IMR-90 (cell line): ENCODE results near the gene TMEM132A.

ENCODE experiments used
- FOS ChIP-seq: fragments of 150-350 bp; IDR thresholded peaks from 2 replicates; pipeline ENCODE4 v1.6.1; 2016; ENCODE audit warnings: low read depth, low read length
- MAFK ChIP-seq: IDR thresholded peaks from 2 replicates; pipeline ENCODE4 v1.6.1; 2012; ENCODE audit warnings: low read depth, low read length, improper control_type of control experiment
- MAZ ChIP-seq: IDR thresholded peaks from 2 replicates; pipeline ENCODE4 v1.6.1; 2012; ENCODE audit warnings: low read depth, mild to moderate bottlenecking, low read length, improper control_type of control experiment, moderate library complexity, borderline replicate concordance
- MXI1 ChIP-seq: IDR thresholded peaks from 2 replicates; pipeline ENCODE4 v1.6.1; 2012; ENCODE audit warnings: low read depth, mild to moderate bottlenecking, low read length, moderate library complexity, borderline replicate concordance
- POLR2A ChIP-seq: IDR thresholded peaks from 2 replicates; pipeline ENCODE4 v1.6.1; 2012; ENCODE audit warnings: mild to moderate bottlenecking, low read depth, low read length
- RAD21 ChIP-seq: IDR thresholded peaks from 2 replicates; pipeline ENCODE4 v1.6.1; 2012; ENCODE audit warnings: low read length, improper control_type of control experiment
- RCOR1 ChIP-seq: IDR thresholded peaks from 2 replicates; pipeline ENCODE4 v1.6.1; 2012; ENCODE audit warnings: mild to moderate bottlenecking, low read length, improper control_type of control experiment; ENCODE audit not compliant: insufficient replicate concordance
- TF ChIP-seq, protein P1 (sequence below): conservative IDR thresholded peaks from 2 replicates; pipeline ENCODE4 v1.5.1; 2012; ENCODE audit warnings: mild to moderate bottlenecking, low read depth, low read length, improper control_type of control experiment
- TF ChIP-seq, protein P2 (sequence below): fragments of 150-350 bp; IDR thresholded peaks from 2 replicates; pipeline ENCODE4 v1.6.1; 2016; ENCODE audit warnings: low read depth, mild to moderate bottlenecking, low read length, moderate library complexity, borderline replicate concordance

DNA sequence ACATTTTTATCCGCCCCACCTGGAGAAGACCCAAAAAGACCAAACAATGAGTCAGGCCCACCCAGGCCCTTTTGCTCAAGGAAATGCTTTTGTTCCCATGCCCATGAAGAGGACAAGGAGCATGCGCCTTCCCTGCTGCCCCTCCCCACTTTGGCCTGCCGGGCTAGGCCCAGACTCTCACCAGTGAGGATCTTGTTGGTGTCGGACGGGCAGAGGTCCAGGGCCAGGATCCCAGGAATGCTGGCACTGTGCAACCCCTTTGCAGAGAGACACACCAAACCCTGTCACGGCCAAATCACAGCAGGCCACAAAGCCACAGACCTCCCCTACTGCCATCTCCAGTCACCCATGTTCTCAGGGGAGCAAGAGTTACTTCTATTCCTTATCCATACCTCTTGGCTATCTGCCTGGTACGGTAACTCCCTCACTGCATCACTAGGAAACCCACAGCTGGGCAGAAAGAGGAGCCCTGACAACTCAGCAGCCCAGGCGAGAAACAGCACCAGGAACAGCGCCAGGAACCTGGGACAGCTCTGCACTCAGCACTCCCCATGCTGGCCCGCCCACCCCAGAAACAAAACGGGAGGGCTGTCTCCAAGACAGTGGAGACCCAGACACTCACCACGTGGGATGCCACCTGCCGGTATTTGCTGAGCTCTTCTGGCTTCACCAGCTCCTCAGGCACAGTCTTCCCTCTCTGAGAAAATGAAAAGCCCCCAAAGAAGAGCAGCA, 23.4 kb upstream of the TMEM132A start:
- TF ChIP-seq, protein P1, sequence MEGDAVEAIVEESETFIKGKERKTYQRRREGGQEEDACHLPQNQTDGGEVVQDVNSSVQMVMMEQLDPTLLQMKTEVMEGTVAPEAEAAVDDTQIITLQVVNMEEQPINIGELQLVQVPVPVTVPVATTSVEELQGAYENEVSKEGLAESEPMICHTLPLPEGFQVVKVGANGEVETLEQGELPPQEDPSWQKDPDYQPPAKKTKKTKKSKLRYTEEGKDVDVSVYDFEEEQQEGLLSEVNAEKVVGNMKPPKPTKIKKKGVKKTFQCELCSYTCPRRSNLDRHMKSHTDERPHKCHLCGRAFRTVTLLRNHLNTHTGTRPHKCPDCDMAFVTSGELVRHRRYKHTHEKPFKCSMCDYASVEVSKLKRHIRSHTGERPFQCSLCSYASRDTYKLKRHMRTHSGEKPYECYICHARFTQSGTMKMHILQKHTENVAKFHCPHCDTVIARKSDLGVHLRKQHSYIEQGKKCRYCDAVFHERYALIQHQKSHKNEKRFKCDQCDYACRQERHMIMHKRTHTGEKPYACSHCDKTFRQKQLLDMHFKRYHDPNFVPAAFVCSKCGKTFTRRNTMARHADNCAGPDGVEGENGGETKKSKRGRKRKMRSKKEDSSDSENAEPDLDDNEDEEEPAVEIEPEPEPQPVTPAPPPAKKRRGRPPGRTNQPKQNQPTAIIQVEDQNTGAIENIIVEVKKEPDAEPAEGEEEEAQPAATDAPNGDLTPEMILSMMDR, result no peak
- TF ChIP-seq MAFK, result no peak
- TF ChIP-seq, protein P2, sequence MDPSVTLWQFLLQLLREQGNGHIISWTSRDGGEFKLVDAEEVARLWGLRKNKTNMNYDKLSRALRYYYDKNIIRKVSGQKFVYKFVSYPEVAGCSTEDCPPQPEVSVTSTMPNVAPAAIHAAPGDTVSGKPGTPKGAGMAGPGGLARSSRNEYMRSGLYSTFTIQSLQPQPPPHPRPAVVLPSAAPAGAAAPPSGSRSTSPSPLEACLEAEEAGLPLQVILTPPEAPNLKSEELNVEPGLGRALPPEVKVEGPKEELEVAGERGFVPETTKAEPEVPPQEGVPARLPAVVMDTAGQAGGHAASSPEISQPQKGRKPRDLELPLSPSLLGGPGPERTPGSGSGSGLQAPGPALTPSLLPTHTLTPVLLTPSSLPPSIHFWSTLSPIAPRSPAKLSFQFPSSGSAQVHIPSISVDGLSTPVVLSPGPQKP, result no peak
- TF ChIP-seq RAD21, result no peak
- TF ChIP-seq POLR2A, result no peak
- no peak for TF ChIP-seq FOS
- TF ChIP-seq RCOR1, result no peak
- no peak for TF ChIP-seq MXI1
- TF ChIP-seq MAZ, result no peak
